Gastrocnemius medialis (tissue), 4 donors: ENCODE measurements around the gene SCTR. TPM values are rescaled to one million over a fixed set of nuclear protein-coding genes. Genes with fewer than 3 reads are reported as not detected.

Experiments
- ATAC-seq, 2 donors: fragments of 150-250 bp; one replicate each; pipeline ENCODE4 v1.9.1; 2016
- DNase-seq, 2 donors: peaks; one replicate each; pipeline ENCODE4 v3.0.0-alpha.2; 2019
- H3K27ac ChIP-seq, 4 donors: fragments of 200-600 bp; sonication (generic); 1 replicate in 1 of 4; 2 replicates in 3 of 4; pipeline ENCODE4 v1.5.1; 2016 to 2018; ENCODE audit warnings: mild to moderate bottlenecking in 2 of 4, moderate library complexity in 1 of 4
- H3K27me3 ChIP-seq, 3 donors: fragments of 200-600 bp; sonication (generic) in 2 of 3; 1 replicate in 1 of 3; 2 replicates in 2 of 3; pipeline versions ENCODE4 v1.5.1 to v1.6.0; 2016 to 2019; ENCODE audit warnings: mild to moderate bottlenecking in 1 of 3, moderate library complexity in 1 of 3
- H3K36me3 ChIP-seq, 2 donors: fragments of 200-600 bp; sonication (generic) in 1 of 2; one replicate each; pipeline ENCODE4 v1.5.1; 2017 to 2018
- H3K4me1 ChIP-seq, 2 donors: fragments of 200-600 bp; sonication (generic) in 1 of 2; one replicate each; pipeline ENCODE4 v1.5.1; 2016 to 2017; ENCODE audit warnings: mild to moderate bottlenecking in 2 of 2
- H3K4me3 ChIP-seq, 4 donors: fragments of 200-600 bp; sonication (generic) in 3 of 4; 1 replicate in 1 of 4; 2 replicates in 3 of 4; pipeline ENCODE4 v1.5.1; 2016 to 2019; ENCODE audit warnings: mild to moderate bottlenecking in 2 of 4
- H3K9me3 ChIP-seq, 3 donors: fragments of 200-600 bp; sonication (generic) in 2 of 3; 1 replicate in 1 of 3; 2 replicates in 2 of 3; pipeline ENCODE4 v1.5.1; 2016 to 2019
- CTCF ChIP-seq, 5 experiments: fragments of 450-650 bp in 3 of 5; fragments of 200-600 bp in 2 of 5; sonication (generic) in 2 of 5; IDR thresholded peaks in 4 of 5; conservative IDR thresholded peaks in 1 of 5; 1 replicate in 4 of 5; 2 replicates in 1 of 5; pipeline ENCODE4 v1.5.1; 2016 to 2019; ENCODE audit warnings: antibody characterized with exemption in 5 of 5, mild to moderate bottlenecking in 3 of 5, moderate library complexity in 3 of 5
- POLR2A ChIP-seq, 2 donors: fragments of 450-650 bp; IDR thresholded peaks; one replicate each; pipeline ENCODE4 v1.6.1; 2017; ENCODE audit warnings: antibody characterized with exemption in 2 of 2, mild to moderate bottlenecking in 2 of 2, moderate library complexity in 2 of 2
- in situ Hi-C, 4 donors: fragments of 200-750 bp; cut with MboI; loops; one replicate each; pipeline versions ENCODE4 v1.15.0 to v1.8.0; 2017; ENCODE audit warnings: low sequenced_read_pairs in 4 of 4
- intact Hi-C: fragments of 100-400 bp; cut with DNase I; formaldehyde crosslinking; loops from one replicate; pipeline ENCODE4 v1.15.1; 2023; ENCODE audit warnings: low total_unique reads
- total RNA-seq, 4 donors: library from RNA; depleted of rRNA; stranded (reverse); fragments of >200 nt; gene quantifications; one replicate each; pipeline versions ENCODE4 v1.1.0 to v1.2.3, GENCODE V29; 2016

Gene SCTR
- total RNA-seq, 4 donors from 2014 or later, result not detected

DNA sequence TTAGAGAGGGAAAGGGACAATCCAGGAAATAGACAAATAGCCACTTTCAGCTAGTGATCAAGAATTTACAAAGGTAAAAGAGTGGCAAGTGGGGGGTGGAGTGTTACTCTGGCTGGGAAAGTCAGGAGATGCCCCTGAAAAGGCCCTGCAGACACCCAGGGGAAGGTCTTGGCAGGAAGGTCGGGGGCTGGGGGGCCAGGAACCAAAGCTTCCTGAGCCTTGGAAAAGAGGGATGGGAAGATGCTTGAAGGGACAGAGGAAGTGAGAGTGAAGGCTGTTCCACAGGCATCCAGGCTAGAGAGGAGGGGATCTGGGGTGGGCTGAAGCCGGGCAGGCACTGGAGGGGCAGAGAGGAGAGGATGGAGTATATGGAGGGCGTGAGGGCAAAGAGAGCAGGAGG is 96.5 kb downstream of the SCTR start:
- intact Hi-C loops, result no loop called here
- H3K4me3 ChIP-seq, result no peak overlapping the region
- no peak for TF ChIP-seq CTCF (IDR thresholded peaks at IDR 0.05 in 4 of 5, conservative IDR thresholded peaks at IDR 0.05 in 1 of 5)
- H3K36me3 ChIP-seq, result no peaks in the 10 kb centered on the region
- H3K9me3 ChIP-seq, result no peaks in the 10 kb centered on the region
- H3K4me1 ChIP-seq, result peaks cover 6 to 7% of the 10 kb centered on the region in 2 donors
- H3K27me3 ChIP-seq, result no peaks in the 10 kb centered on the region
- no peak overlapping the region for H3K27ac ChIP-seq
- ATAC-seq, result no peak
- in situ Hi-C loops, result no loop called here
- DNase-seq, result no peak

DNA sequence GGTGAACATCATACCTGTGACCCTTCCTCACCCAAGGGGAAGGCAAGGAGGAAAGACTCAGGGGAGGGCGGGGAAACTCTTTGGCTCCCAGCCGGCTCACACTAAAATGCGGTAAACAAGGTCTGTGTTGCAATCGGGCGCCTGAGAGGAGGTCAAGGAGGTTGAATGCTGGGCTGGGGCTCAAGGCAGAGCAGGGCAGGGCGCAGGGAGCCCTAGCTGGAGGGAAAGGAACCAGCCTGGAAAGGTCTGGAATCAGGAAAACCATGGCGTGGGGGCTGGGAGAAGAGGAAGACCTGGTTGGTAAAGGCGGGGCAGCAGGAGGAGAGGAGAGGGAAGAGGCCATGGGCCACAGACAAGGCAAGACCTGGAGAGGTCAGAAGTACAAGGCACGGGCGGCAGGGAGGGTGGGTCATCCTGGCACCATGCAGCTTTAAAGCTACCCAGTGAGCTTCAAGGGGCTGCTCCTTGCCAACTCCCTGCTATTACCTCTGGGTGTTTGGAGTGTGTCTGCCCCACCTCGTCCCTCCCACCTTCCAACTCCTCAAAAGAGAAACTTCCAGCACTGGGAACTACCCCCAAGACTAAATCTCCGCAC is 97.4 kb downstream of the SCTR start:
- H3K4me1 ChIP-seq, result peaks cover 0 to 6% of the 10 kb centered on the region in 2 donors

DNA sequence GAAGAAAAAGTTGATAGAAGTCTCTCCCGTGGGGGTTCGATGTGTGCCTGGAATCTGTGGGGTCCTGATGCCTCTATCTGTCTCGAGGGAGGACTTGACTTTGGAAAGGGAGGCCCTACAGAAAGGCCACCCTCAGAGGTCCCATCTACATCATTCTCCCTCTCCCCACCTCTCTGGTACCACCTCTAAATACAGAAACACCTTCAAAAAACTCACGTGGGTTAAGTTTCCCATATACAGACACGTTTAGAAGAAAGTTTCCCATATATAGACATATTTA is 97.9 kb downstream of the SCTR start:
- Histone ChIP-seq H3K4me3 (no peak overlapping the region), H3K9me3 (no peaks in the 10 kb centered on the region), H3K27ac (no peak overlapping the region), H3K27me3 (no peaks in the 10 kb centered on the region), H3K4me1 (peaks cover 0 to 5% of the 10 kb centered on the region in 2 donors), H3K36me3 (no peaks in the 10 kb centered on the region)
- no peak for ATAC-seq
- TF ChIP-seq POLR2A (IDR thresholded peaks at IDR 0.05), result no peak
- TF ChIP-seq CTCF (IDR thresholded peaks at IDR 0.05 in 4 of 5, conservative IDR thresholded peaks at IDR 0.05 in 1 of 5), result no peak
- in situ Hi-C loops (no loop called here), intact Hi-C loops (no loop called here)
- no peak for DNase-seq

More for the DNA sequence above, 97.4 kb downstream of the SCTR start:
- DNase-seq (peak in 1 of 2 donors; percentile 15), ATAC-seq (no peak)
- Histone ChIP-seq H3K9me3 (no peaks in the 10 kb centered on the region), H3K36me3 (no peaks in the 10 kb centered on the region), H3K4me3 (no peak overlapping the region), H3K27ac (no peak overlapping the region), H3K27me3 (no peaks in the 10 kb centered on the region)
- TF ChIP-seq CTCF (IDR thresholded peaks at IDR 0.05 in 4 of 5, conservative IDR thresholded peaks at IDR 0.05 in 1 of 5) (no peak), POLR2A (IDR thresholded peaks at IDR 0.05) (no peak)
- in situ Hi-C loops, result no loop called here
- intact Hi-C loops, result no loop called here

DNA sequence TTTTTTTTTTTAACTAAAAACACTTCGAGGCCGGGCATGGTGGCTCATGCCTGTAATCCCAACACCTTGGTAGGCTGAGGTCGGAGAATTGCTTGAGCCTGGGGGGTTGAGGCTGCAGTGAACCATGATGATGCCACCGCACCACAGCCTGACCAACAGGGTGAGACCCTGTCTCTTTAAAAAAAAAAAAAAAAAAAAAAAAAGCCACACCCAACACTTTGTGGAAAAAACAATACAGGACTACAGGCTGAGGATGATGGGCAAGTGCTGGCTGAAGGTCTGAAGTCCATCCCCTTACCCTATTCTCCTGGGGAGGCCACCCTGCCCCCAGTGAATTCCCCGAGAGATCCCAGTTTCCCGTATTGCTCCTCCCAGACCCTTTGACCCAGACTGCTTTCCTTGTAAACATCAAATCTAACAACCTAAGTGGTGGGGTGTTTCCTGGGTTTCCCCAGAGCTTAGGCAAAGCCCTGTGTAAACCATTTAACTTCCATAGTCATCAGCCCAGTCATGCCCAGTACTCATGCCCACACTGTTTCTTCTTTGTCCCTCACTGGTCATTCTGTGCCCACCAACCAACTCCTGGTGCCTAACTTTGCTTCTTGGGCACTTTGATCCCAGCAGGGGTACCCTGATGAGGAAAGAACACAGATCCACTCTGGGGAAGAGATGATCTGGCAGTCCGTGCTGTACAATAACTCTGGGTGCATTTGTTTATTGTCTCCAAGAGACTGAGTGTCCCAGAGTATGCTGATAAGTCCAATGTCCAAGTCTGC is 98.5 kb downstream of the SCTR start:
- no peaks in the 10 kb centered on the region for H3K9me3 ChIP-seq
- H3K4me3 ChIP-seq, result no peak overlapping the region
- H3K27ac ChIP-seq, result no peak overlapping the region
- DNase-seq (no peak), ATAC-seq (no peak)
- in situ Hi-C loops (no loop called here), intact Hi-C loops (no loop called here)
- no peaks in the 10 kb centered on the region for H3K36me3 ChIP-seq
- H3K4me1 ChIP-seq, result no peaks in the 10 kb centered on the region
- TF ChIP-seq CTCF (IDR thresholded peaks at IDR 0.05 in 4 of 5, conservative IDR thresholded peaks at IDR 0.05 in 1 of 5) (no peak), POLR2A (IDR thresholded peaks at IDR 0.05) (no peak)
- no peaks in the 10 kb centered on the region for H3K27me3 ChIP-seq

DNA sequence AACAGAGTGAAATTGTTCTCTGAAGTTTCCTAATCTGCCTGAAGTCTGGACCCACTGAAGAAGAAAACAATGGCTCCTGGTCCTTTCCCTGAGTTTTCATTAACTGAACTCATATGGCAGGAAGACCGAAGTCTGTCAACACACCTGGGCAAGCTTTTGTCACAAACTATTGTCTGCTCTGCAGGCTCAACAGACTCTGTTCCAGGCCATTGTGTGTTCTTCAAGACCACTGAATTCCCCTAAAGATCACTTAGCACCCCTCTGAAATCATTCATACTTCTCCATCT is 99.2 kb downstream of the SCTR start:
- TF ChIP-seq POLR2A (IDR thresholded peaks at IDR 0.05) (no peak), CTCF (IDR thresholded peaks at IDR 0.05 in 4 of 5, conservative IDR thresholded peaks at IDR 0.05 in 1 of 5) (no peak)
- Histone ChIP-seq H3K9me3 (no peaks in the 10 kb centered on the region), H3K27ac (no peak overlapping the region), H3K4me1 (no peaks in the 10 kb centered on the region), H3K36me3 (no peaks in the 10 kb centered on the region), H3K27me3 (no peaks in the 10 kb centered on the region), H3K4me3 (no peak overlapping the region)
- intact Hi-C loops (no loop called here), in situ Hi-C loops (no loop called here)
- DNase-seq (no peak), ATAC-seq (no peak)
